NOMO-1 treated with DMSO at 0.1 percent for 48 hours (cell line): Measurements from ENCODE around the gene PROKR1.
A peak's percentile ranks its signal among the peaks of the same experiment; 100 is the strongest.
"Not testable (repeated sequence)": the region's sequence is repeated elsewhere in the genome, so short reads cannot be mapped to it uniquely, and the experiment has no call there.

Experiments
- DNase-seq: peaks from one replicate; lab custom pipeline; 2025; ENCODE audit not compliant: unreplicated experiment; lab: John Stamatoyannopoulos, UW

PROKR1 gene

DNA sequence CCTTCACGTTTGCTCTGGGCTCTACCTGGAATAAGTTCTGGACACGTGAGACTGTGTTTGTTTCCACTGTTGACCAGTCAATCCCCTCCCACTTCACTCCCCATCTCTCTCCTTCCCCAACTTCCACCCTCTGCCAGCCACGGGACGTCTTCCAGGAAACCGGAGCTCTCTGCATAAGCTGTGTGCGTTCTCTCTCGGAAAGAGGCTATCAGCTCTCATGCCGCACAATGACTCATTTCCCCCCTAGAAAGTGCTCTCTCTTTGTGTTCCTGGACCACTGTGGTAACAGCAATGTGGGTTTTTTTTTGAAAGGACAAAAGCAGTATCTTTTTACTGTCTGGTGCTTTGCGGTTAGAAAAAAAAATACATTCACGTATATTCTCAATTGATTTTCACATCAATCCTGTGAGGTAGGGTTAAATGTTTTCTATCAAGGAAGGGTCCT lies 10.2 kb downstream of the PROKR1 start:
- peak; percentile 54 for DNase-seq

DNA sequence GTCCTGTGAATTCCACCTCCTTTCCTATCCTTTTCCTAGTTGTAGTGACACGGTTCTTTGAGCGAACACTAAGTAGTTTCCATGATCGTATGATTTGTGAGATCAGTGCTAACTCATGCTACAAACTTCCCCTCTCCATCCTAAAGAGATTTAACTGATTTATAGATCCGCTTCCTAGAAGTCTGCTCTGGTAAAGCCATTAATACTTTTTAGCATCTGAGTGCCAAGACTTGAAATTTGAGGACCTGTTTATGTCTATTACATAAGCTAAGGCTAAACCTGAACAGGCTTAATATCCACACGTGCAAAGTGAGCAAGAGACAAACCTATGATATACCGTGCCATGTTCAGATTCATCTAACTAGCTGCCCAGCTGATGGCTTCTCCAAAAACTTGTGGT lies 14.9 kb downstream of the PROKR1 start:
- DNase-seq = no peak

DNA sequence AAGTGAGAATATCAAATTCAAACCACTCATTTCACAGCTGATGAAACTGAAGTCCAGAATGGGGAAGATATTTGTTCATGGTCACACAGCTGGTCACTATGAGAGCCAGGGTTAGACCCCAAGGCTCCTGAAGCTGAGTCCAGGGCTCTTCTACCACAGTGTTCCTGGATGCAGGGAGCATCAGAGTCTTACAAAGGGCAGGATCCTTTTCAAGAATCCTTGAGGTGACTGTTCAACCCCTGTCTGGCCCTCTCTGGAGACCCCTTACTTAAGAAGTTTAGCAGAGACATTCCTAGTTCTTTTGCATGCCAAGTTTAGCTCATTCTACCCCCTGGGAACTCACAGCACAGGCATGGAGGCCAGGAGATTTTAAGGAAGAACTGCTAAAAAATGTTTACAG lies 15.7 kb downstream of the PROKR1 start:
- no peak for DNase-seq

DNA sequence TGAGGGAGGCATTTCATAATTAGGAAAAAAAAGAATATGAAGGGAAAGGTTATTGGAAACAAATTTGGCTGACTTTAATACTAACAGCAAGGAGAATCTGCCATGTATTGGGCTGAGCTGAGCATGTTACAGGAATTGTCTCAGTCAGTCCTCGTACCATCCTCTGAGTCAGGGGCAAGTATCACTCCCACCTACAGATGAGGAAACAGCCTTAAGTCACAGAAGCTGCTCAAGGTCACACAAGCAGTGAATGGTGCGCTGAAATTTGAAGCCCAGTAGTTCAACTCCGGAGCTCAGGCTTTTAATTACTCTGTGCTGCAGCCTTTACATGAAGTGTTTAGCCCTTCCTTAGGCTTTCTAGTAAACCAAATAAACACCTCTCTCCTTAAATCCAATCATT lies 17.3 kb downstream of the PROKR1 start:
- DNase-seq = no peak

DNA sequence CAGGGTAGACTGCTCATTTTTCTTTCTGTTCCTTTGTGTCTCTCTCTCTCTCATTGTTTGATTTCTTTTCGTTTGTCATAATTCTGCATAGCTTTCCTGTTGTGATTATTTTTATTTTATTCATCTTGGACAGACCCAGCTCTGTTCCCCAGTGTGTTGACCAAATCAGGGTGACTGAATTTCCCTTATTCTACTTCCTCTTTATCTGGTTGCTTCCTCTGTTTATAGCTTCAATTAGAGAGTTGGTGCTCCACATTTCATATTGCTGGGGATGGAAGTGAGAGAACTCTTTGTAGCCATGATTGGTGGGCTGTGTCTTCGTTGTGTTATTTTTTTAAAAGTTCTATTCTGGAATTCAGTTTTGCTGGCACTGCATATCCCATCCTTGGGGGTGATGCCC lies 19.1 kb downstream of the PROKR1 start:
- peak; percentile 80 for DNase-seq

DNA sequence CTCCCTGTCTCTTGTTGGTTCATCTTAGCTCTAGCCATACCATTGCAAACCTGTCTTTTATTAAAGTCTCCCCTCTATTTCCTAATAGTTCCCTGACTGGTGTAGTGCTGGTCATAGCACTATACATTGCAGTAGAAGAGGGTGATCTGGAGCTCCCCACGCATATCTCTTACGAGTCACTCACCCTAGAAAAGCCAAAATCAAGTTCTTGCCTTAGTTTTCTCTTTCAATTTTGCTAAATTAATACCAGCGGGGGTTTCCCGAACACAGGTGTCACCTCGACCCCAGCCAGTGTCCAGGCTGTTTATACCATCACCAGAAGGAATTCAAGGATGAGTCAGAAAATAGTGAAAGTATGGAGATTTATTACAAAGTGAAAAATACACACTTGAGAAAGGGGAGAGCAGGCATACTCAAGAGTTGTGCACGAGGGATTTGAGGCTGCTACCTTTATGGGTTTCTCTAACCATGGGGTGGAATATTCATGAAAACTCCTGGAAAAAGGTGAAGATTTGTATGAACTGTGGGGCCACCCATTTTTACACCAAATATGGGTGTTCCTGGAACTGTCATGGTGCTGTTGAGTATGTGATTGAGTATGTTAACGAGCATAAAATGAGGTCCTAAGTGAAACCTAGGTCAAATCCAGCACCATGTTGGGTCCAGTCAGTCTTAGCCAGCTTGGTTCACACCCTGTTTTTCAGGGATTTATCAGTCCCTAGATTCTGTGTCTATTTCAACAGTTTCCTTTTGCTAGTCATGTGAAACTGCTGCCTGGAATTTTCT lies 20.2 kb downstream of the PROKR1 start:
- DNase-seq = no peak

DNA sequence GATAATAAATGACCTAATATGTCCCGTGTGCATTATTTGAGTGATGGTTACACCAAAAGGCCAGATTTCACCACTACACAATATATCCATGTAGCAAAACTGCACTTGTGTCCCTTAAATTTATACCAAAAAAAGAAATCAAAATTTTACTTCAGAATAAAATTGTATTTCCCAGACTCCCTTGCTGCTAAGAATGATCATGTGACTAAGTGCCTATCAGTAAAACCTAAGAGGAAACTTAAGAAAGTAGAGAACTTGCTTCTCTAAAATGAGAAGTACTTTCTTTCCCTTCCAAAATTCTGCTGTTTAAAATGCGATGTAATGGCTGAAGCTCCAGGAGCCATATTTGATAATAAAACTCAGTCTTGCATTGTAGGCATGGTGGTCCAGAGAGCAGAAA lies 24.0 kb downstream of the PROKR1 start:
- DNase-seq = no peak

DNA sequence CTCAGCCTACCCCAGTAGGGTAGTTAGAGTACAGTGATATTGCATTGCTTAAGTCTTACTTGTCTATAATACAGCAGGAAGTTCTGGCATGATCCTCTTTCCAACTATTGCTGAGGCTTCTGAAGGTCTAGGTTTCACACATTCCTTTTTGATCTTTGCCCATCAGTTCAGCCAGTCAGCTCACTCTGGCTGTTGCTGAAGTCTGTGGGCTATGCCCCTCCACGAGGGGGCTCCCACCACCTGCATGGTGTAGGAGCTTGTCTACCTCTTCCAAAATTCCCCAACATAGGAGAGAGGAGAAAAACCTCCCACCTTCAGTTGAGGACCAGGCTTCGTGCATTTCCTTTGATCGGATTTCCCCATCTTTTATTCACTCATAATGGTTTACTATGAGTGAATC lies 26.3 kb downstream of the PROKR1 start:
- no peak for DNase-seq

DNA sequence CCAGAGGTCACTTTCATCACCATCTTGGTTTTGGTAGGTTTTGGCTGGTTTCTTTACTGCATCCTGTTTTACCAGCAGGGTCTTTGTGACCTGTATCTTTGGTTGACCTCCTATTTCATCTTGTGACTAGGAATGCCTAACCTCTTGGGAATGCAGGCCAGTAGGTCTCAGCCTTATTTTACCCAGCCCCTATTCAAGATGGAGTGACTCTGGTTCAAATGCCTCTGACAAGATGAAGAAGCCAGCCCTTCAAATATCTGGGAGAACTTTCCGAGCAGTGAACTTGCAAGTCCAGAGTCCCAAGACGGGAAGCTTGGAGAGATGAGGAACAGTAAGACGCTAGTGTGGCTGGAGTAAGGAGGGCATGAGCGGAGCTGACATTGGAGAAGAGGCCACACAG lies 28.6 kb downstream of the PROKR1 start:
- no peak for DNase-seq

DNA sequence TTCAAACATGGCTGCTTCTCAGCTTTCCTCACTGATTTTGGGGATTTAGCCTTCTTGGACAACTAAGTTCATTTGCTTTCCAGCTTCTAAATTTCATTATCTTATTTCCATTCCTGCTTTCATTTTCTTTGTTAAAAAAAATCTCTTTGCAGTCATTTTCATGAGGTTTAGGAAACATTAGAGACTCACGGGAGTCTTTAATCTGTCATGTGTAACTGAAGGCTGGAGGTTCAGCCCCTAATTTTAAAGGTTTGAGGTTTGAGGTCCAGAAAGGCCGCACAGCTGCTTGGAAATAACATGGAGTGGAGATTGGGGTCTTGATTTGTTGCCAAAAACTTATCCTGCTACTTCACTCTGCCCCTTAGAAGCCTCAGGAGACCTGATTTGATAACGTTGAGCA lies 30.3 kb downstream of the PROKR1 start:
- DNase-seq = no peak

DNA sequence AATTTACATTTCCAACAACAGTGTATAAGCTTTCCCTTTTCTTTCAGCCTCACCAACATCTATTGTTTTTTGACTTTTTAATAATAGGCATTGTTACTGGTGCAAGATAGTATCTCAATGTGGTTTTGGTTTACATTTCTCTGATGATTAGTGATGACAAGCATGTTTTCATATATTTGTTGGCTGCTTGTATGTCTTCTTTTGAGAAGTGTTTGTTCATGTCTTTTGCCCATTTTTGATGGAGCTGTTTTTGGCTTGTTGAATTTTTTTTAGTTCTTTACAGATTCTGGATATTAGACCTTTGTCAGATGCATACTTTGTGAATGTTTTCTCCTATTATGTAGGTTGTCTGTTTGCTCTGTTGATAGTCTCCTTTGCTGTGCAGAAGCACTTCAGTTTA lies 32.1 kb downstream of the PROKR1 start:
- DNase-seq = no peak

DNA sequence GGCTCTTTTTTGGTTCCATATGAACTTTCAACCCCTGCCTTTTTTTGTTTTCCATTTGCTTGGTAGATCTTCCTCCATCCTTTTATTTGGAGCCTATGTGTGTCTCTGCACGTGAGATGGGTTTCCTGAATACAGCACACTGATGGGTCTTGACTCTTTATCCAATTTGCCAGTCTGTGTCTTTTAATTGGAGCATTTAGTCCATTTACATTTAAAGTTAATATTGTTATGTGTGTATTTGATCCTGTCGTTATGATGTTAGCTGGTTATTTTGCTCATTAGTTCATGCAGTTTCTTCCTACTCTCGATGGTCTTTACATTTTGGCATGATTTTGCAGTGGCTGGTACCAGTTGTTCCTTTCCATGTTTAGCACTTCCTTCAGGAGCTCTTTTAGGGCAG lies 34.5 kb downstream of the PROKR1 start:
- DNase-seq = not testable (repeated sequence)

DNA sequence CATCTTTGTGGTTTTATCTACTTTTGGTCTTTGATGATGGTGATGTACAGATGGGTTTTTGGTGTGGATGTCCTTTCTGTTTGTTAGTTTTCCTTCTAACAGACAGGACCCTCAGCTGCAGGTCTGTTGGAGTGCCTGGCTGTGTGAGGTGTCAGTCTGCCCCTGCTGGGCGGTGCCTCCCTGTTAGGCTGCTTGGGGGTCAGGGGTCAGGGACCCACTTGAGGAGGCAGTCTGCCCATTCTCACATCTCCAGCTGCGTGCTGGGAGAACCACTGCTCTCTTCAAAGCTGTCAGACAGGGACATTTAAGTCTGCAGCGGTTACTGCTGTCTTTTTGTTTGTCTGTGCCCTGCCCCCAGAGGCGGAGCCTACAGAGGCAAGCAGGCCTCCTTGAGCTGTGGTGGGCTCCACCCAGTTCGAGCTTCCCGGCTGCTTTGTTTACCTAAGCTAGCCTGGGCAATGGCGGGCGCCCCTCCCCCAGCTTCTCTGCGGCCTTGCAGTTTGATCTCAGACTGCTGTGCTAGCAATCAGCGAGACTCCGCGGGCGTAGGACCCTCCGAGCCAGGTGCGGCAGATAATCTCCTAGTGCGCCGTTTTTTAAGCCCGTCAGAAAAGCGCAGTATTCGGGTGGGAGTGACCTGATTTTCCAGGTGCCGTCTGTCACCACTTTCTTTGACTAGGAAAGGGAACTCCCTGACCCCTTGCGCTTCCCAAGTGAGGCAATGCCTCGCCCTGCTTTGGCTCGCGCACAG lies 36.0 kb downstream of the PROKR1 start:
- not testable (repeated sequence) for DNase-seq

DNA sequence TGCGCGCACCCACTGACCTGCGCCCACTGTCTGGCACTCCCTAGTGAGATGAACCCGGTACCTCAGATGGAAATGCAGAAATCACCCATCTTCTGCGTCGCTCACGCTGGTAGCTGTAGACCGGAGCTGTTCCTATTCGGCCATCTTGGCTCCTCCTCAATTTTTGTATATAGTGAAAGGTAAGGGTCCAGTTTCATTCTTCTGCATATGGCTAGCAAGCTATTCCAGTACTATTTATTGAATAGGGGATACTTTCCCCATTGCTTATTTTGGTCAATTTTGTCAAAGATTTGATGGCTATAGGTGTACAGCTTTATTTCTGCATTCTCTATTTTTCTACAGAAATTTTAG lies 36.5 kb downstream of the PROKR1 start:
- DNase-seq = not testable (repeated sequence)

DNA sequence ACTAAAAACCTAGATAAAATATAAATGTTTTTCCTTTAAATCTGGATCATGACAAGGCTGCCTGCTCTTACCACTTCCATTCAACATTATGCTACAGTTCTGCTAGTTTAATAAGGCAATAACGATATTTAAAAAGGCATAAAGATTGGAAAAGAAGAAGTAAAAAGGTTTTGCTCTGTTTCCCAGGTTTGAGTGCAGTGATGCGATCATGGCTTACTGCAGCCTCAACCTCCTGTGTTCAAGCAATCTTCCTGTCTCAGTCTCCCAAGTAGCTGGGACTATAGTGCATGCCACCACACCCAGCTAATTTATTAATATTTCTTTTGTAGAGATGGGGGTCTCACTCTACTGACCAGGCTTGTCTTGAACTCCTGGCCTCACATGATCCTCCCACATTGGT lies 40.8 kb downstream of the PROKR1 start:
- DNase-seq = no peak

DNA sequence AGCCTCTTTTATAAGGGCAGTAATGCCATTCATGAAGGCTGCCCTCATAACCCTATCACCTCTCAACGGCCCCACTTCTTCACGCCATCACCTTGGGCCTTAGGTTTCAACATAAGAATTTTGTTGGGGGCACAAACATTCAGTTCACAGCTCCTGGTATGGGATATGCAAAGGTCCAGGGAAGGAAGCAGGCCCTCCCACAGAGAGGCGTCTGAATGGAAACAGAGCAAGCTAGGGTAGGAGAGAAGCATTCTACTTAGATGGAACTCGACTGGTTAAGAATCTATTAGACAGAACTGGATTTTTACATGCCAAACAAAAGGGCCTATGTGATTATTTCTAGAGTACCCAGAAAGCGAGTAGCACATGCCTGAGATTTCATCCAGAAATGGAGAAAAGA lies 42.8 kb downstream of the PROKR1 start:
- DNase-seq = no peak

DNA sequence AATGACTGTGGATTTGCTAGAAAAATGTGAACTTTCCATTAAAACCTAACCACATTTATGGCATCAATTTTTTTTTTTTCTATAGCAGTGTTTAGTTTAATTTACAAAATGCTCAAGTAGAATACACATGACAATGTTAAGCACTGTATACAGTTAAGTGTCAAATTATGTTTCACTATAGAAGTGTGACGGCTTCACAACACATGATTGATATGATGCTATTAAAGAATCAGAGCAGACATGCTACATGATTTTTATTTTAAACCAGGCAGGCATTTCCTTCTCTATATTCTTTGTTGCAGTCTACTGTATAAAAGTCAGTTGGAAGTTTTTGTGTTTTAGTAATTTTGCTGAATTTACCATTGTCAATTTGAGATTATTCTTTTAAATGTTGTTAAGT lies 43.6 kb downstream of the PROKR1 start:
- no peak for DNase-seq

DNA sequence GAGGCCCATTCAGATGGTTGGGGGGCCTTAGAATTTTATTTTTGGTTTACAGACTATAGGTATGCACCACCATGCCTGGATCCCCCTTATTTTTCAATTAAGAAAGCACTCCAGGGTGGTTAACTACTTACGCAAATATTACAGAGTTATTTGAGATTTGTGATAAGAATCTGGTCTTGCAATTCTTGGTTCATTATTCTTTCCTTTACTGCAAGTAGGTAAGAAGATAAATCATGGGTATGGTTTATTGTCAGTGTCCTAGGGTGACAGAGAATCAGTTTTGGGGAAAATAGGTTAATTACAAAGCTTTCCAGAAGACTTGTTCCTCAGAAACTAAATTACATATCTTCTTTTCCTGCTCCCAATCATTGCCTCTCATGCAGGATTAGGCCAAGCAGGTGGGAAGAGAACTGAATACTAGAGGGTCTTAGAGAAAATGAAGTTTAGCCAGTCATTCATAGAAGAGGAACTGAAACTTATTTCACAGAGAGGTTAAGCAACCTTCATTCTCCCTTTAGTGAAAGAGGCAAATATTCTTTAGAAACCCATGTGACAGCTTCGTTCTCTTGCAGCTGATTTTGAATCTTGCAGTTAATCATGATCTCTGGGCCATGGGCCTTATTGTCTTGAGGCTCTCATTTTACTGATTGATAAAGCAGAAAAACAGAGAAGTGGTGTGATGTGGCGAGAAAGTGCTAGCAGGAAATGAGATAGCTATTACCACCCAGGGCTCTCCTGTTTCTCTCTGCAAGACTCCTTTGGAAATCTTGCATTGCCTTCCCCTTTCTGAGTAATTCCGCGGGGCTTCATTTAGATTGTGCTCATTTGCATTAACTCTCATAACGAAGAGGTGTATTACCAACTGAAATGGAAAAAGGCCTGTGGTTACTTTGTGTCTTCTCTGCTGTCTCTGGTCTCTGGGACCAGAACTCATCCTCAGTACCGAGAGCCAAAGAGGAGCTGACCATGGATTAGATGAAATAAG lies 46.5 kb downstream of the PROKR1 start:
- DNase-seq = peak; percentile 97

DNA sequence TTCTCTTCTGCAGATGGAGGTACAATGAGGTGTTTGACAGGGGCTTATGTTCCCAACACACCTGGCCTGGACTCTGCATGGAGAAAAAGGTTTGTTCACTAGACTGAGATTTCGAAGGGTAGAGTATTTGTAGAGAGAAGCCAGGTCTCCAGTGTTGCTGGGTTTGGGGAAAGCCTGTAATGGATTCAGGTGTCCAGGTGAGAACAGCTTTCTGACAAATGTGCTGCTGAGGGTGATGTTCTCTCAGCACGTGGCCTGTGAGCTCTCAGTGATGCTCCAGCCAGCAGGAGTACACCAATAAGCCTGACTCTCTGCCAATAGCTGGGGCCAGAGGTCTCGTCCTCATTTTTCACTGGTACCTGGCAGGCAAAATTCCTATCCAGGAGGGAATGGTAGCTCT lies 47.5 kb downstream of the PROKR1 start:
- DNase-seq = no peak

DNA sequence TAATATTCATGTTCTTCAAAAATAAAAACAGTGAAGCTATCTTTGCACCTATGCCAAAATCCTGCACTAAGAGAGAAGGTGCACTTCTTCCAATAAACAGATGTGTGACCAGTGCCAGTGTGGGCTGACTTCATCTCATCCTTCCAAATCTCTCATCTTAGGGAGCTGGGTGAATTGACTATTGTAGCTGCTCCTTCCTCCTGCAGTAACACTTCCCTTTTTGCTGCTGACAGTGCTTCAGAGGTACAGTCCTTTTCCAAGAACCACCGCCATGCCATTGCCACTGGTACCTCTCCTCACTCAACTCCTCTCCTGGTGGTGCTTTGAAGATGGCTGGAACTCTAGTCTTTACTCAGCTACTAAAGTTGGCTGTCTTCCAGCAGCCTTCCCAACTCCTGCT lies 49.1 kb downstream of the PROKR1 start:
- peak; percentile 37 for DNase-seq

DNA sequence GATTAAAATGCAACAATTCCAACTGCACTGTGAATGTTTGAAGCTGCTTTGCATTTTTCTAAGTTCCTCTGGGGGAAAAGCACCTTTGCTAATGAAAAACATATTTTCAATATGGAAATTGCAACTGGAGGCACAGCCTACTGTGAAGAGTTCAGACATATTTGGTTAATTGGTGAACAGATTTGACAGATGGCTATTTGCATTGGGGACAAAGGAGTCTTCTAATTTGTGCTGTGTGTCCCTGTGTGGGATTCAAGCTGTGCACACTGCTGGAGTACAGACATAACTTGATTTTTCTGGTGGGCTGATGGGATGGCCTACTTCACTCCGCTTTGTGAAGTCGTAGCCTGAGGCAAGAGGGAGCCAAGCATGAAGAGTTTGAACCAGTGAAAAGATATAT lies 50.6 kb downstream of the PROKR1 start:
- no peak for DNase-seq
